ENCODE measurements around the gene MYH2.
"Not testable (repeated sequence)": the region's sequence is repeated elsewhere in the genome, so short reads cannot be mapped to it uniquely, and the experiment has no call there.

Gene MYH2

DNA sequence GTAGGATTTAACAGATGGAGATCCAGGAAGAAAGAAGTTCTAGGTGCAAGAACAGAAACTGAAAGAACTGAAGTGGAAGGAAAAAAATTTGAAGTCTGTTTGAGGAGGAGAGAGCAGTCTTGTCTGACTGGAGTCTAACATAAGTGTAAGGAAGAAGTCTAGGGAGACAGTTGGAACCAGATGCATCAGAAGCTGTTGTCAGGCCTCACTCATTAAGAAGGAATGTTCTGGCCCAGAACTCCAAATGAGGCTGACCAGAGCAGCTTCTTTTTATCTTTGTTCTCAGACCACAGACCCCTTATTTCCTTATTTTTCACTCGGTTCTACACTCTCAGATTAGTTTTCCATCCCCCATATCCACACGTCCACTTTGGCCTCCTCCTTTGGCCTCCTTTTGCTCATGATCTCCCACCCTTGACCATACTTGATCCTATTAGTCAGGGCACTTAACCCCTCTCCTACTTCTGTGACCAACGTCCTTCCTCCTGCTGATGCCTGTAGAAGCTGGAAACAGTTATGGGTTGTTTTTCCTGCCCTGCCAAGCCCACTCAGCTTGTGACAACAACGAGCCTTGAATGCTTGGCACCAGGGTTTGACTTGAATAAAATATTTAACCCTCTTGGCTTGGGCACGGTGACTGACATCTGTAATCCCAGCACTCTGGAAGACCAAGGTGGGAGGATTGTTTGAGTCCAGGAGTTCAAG is 7.0 kb upstream of the MYH2 start:
- H3K4me1 Mint-ChIP-seq = peaks cover 21% of the 10 kb centered on the region
- H3K36me3 Mint-ChIP-seq (ENCODE audit: low read depth) = no peaks in the 10 kb centered on the region
- H3K9me3 Mint-ChIP-seq = peaks cover 3% of the 10 kb centered on the region
- H3K4me3 Mint-ChIP-seq = no peak overlapping the region
- H3K27me3 Mint-ChIP-seq (ENCODE audit: low read depth) = peaks cover 5% of the 10 kb centered on the region
- no peak overlapping the region for H3K27ac Mint-ChIP-seq
- TF ChIP-seq, protein P1, sequence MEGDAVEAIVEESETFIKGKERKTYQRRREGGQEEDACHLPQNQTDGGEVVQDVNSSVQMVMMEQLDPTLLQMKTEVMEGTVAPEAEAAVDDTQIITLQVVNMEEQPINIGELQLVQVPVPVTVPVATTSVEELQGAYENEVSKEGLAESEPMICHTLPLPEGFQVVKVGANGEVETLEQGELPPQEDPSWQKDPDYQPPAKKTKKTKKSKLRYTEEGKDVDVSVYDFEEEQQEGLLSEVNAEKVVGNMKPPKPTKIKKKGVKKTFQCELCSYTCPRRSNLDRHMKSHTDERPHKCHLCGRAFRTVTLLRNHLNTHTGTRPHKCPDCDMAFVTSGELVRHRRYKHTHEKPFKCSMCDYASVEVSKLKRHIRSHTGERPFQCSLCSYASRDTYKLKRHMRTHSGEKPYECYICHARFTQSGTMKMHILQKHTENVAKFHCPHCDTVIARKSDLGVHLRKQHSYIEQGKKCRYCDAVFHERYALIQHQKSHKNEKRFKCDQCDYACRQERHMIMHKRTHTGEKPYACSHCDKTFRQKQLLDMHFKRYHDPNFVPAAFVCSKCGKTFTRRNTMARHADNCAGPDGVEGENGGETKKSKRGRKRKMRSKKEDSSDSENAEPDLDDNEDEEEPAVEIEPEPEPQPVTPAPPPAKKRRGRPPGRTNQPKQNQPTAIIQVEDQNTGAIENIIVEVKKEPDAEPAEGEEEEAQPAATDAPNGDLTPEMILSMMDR (IDR thresholded peaks at IDR 0.05; ENCODE audit: unreplicated experiment in 3 of 3) = no peak

DNA sequence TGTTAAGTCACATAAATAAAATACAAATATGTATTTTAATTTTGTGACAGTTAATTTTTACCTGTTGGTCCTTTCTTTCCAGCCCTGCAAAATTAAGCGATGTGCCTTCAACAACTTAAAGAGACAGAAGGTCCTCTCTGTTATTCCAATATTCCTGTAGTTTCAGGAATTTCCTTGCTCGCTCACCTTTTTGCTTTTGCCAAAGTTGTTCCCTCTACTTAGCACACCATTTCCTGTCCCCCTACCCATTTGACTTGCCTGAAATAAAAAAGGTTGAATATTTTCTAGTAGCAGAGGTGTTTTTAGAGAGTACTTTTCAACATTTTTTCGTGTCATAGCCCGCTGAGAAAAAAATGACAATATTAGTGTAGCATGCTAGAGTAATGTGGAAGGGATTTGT is 556 bp upstream of the MYH2 start:
- Mint-ChIP-seq H3K4me1 (peaks cover 13% of the 10 kb centered on the region), H3K36me3 (ENCODE audit: low read depth) (no peaks in the 10 kb centered on the region), H3K9me3 (peaks cover 3% of the 10 kb centered on the region), H3K4me3 (no peak overlapping the region), H3K27me3 (ENCODE audit: low read depth) (peaks cover 14% of the 10 kb centered on the region), H3K27ac (no peak overlapping the region)
- TF ChIP-seq, protein P1 (IDR thresholded peaks at IDR 0.05; ENCODE audit: unreplicated experiment in 3 of 3) = no peak

DNA sequence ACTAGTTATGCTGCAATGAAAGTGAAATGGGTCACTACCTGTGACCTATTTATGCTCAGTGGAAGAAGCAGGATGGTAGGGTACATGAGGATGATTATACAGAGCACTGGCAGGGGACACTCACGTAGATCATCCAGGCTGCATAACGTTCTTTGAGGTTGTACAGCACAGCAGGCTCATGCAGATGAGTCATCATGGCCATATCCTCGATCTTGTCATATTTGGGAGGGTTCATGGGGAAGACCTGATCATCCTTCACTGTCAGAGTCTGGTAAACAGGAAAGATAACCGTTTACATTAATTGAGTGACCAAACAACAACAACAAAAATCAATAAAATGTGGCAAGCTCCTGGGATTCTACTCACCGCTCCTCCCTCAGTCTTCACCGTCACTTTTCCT is 2.1 kb downstream of the MYH2 start:
- no peaks in the 10 kb centered on the region for H3K9me3 Mint-ChIP-seq
- H3K27me3 Mint-ChIP-seq (ENCODE audit: low read depth) = peaks cover 14% of the 10 kb centered on the region
- H3K4me3 Mint-ChIP-seq = no peak overlapping the region
- TF ChIP-seq, protein P1 (IDR thresholded peaks at IDR 0.05; ENCODE audit: unreplicated experiment in 3 of 3) = no peak
- peaks cover 6% of the 10 kb centered on the region for H3K4me1 Mint-ChIP-seq
- no peak overlapping the region for H3K27ac Mint-ChIP-seq
- no peaks in the 10 kb centered on the region for H3K36me3 Mint-ChIP-seq (ENCODE audit: low read depth)

DNA sequence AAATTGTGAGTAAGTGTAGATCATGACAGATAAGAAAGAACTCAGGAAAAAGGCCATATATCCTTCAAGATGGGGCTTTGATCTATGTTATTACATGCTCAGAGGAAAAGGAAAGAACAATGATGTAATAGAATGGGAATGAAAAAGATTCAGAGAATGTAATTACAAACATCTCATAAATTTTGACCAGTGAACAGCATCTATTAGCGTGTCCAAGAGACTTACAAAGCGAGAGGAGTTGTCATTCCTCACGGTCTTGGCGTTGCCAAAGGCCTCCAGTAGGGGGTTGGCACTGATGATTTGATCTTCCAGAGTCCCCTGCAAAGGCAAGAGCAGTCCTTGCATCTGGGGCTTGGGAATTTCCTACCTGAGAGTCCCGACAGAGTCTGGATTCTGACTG is 6.0 kb downstream of the MYH2 start:
- H3K36me3 Mint-ChIP-seq (ENCODE audit: low read depth); H3K27ac Mint-ChIP-seq; H3K4me1 Mint-ChIP-seq; H3K4me3 Mint-ChIP-seq; H3K27me3 Mint-ChIP-seq (ENCODE audit: low read depth): not testable (repeated sequence)
- H3K9me3 Mint-ChIP-seq = peaks cover 19% of the 10 kb centered on the region

DNA sequence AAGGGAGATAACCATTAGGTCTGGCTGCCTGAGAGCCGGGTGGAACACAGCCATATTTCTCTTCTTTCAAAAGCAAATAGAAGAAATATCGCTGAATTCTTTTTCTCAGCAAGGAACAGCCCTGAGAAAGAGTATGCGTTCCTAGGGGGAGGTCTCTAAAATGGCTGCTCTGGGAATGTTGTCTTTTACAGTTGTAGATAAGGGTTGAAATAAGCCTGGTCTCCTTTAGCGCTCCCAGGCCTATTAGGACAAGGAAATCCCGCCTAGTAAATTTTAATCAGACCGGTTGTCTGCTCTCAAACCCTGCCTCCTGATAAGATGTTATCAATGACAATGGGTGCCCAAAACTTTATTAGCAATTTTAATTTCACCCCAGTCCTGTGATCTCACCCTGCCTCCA is 8.3 kb downstream of the MYH2 start:
- H3K27ac Mint-ChIP-seq; H3K4me1 Mint-ChIP-seq; H3K36me3 Mint-ChIP-seq (ENCODE audit: low read depth); H3K4me3 Mint-ChIP-seq; H3K27me3 Mint-ChIP-seq (ENCODE audit: low read depth): not testable (repeated sequence)
- peaks cover 22% of the 10 kb centered on the region for H3K9me3 Mint-ChIP-seq

DNA sequence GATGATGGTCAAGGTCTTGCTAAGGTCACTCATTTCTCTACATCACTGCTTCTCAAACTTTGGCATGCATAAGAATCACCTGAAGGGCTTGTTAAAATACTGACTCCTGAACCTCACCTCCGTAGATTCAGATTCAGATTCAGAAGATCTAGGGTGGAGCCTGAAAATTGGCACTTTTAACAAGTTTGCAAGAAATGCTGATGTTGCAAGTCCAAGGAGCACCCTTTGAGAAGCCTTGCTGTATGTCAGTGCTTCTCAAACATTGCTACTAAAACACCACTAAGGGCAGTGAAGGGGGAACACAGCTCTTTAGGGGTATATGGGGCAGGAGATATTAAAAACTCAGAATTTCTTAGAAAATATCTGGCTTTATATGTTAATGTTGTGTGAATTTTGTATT is 17.4 kb downstream of the MYH2 start:
- Mint-ChIP-seq H3K4me3 (no peak overlapping the region), H3K27me3 (ENCODE audit: low read depth) (no peaks in the 10 kb centered on the region), H3K9me3 (peaks cover 1% of the 10 kb centered on the region), H3K4me1 (peaks cover 4% of the 10 kb centered on the region), H3K36me3 (ENCODE audit: low read depth) (no peaks in the 10 kb centered on the region), H3K27ac (no peak overlapping the region)
- TF ChIP-seq, protein P1 (IDR thresholded peaks at IDR 0.05; ENCODE audit: unreplicated experiment in 3 of 3) = no peak

DNA sequence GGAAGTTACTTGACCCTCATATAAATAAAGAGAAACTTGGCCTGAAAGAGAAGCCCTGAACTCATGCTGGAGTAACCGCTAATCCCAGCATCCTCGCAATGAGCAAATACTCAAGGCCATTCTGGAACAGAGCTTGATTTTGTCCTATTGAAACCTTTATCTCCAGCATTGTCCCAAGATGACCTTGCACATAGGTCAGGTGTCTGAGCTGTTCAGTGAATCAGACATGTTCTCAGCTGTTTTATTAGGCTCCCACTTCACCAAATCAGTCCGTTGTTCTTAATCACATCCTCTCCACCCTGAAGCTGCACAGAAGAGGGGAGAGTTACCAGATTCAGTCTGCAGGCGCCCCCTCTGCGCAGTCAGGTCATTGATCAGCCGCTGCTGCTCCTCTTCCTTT is 22.0 kb downstream of the MYH2 start:
- Mint-ChIP-seq H3K9me3 (peaks cover 7% of the 10 kb centered on the region), H3K27me3 (ENCODE audit: low read depth) (no peaks in the 10 kb centered on the region), H3K36me3 (ENCODE audit: low read depth) (no peaks in the 10 kb centered on the region), H3K4me1 (no peaks in the 10 kb centered on the region), H3K27ac (no peak overlapping the region), H3K4me3 (no peak overlapping the region)
- TF ChIP-seq, protein P1 (IDR thresholded peaks at IDR 0.05; ENCODE audit: unreplicated experiment in 3 of 3) = no peak

All from nephron (organoid).